ENCODE results near the gene TUBAL3. TPM values are rescaled to one million over a fixed set of nuclear protein-coding genes. Genes with fewer than 3 reads are reported as not detected.

TUBAL3 gene
- total RNA-seq, 3 donors from 2014 or later = 1.6 to 1.9 TPM; not detected in 1

DNA sequence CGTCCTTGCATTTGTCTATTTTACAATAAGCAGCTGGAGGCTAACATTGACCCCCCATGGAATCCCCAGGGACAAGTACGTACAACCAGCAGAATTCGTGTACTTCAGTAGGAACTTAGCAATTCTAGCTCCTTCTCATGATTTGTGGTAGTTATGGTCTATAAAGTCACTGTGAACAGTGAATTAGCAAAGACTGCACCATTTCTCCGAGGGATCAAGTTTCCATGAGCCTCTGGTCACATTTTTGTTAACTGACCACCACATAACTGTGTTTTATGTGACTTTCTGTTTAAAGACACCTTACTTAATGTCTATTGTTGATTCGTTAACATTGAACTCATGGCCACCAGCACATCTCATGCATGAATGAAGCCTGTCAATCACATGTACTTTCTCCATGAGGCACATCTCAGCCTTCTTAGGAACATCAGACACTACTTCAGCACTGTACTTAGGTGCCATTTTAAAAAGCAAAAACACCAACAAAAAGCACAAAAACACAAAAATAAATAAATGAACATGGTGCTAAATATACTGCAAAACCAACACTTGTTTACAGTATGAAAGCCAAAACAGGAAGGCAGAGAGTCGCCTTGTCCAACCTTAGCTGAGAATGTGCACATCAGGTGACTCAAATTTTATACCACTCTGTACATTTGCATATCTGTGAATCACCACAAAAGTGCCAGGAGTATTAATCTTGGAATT, 48.9 kb downstream of the TUBAL3 start:
- Histone ChIP-seq H3K27ac (no peak overlapping the region), H3K4me1 (no peaks in the 10 kb centered on the region), H3K27me3 (no peaks in the 10 kb centered on the region), H3K9me3 (no peaks in the 10 kb centered on the region), H3K36me3 (no peaks in the 10 kb centered on the region), H3K4me3 (no peak overlapping the region)
- no peak for DNase-seq (ENCODE audit: low spot score in 2 of 2)
- TF ChIP-seq POLR2A (IDR thresholded peaks at IDR 0.05) = no peak
- intact Hi-C loops (cut with DNase I; ENCODE audit: low total_unique reads) = no loop called here

GRCh38 chr10:5354068-5354467, 50.6 kb downstream of the TUBAL3 start:
- Histone ChIP-seq H3K36me3 (no peaks in the 10 kb centered on the region), H3K27ac (no peak overlapping the region), H3K9me3 (no peaks in the 10 kb centered on the region), H3K27me3 (no peaks in the 10 kb centered on the region), H3K4me1 (no peaks in the 10 kb centered on the region), H3K4me3 (no peak overlapping the region)
- TF ChIP-seq, protein P1, sequence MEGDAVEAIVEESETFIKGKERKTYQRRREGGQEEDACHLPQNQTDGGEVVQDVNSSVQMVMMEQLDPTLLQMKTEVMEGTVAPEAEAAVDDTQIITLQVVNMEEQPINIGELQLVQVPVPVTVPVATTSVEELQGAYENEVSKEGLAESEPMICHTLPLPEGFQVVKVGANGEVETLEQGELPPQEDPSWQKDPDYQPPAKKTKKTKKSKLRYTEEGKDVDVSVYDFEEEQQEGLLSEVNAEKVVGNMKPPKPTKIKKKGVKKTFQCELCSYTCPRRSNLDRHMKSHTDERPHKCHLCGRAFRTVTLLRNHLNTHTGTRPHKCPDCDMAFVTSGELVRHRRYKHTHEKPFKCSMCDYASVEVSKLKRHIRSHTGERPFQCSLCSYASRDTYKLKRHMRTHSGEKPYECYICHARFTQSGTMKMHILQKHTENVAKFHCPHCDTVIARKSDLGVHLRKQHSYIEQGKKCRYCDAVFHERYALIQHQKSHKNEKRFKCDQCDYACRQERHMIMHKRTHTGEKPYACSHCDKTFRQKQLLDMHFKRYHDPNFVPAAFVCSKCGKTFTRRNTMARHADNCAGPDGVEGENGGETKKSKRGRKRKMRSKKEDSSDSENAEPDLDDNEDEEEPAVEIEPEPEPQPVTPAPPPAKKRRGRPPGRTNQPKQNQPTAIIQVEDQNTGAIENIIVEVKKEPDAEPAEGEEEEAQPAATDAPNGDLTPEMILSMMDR (IDR thresholded peaks at IDR 0.05) = no peak
- TF ChIP-seq POLR2AphosphoS5 (IDR thresholded peaks at IDR 0.05) (no peak), POLR2A (IDR thresholded peaks at IDR 0.05) (no peak)
- intact Hi-C loops (cut with DNase I; ENCODE audit: low total_unique reads) = no loop called here
- DNase-seq (ENCODE audit: low spot score in 2 of 2) = no peak

- H3K27me3 ChIP-seq = no peaks in the 10 kb centered on the region
- TF ChIP-seq, protein P1 (IDR thresholded peaks at IDR 0.05) = no peak
Measured at GRCh38 chr10:5349362-5349761, 55.3 kb downstream of the TUBAL3 start.

GRCh38 chr10:5346881-5347280, 57.7 kb downstream of the TUBAL3 start:
- Histone ChIP-seq H3K27me3 (no peaks in the 10 kb centered on the region), H3K4me3 (no peak overlapping the region), H3K9me3 (no peaks in the 10 kb centered on the region), H3K36me3 (no peaks in the 10 kb centered on the region), H3K4me1 (no peaks in the 10 kb centered on the region), H3K27ac (no peak overlapping the region)
- DNase-seq (ENCODE audit: low spot score in 2 of 2) = no peak
- TF ChIP-seq POLR2AphosphoS5 (IDR thresholded peaks at IDR 0.05) = no peak
- TF ChIP-seq, protein P1 (IDR thresholded peaks at IDR 0.05) = no peak
- TF ChIP-seq POLR2A (IDR thresholded peaks at IDR 0.05) = no peak
- intact Hi-C loops (cut with DNase I; ENCODE audit: low total_unique reads) = no loop called here

More at GRCh38 chr10:5349362-5349761, 55.3 kb downstream of the TUBAL3 start:
- intact Hi-C loops (cut with DNase I; ENCODE audit: low total_unique reads) = no loop called here
- Histone ChIP-seq H3K4me3 (no peak overlapping the region), H3K4me1 (no peaks in the 10 kb centered on the region), H3K27ac (no peak overlapping the region), H3K9me3 (no peaks in the 10 kb centered on the region), H3K36me3 (no peaks in the 10 kb centered on the region)
- DNase-seq (ENCODE audit: low spot score in 2 of 2) = no peak

GRCh38 chr10:5344746-5345145, 59.9 kb downstream of the TUBAL3 start:
- no peaks in the 10 kb centered on the region for H3K27me3 ChIP-seq
- no peaks in the 10 kb centered on the region for H3K36me3 ChIP-seq
- intact Hi-C loops (cut with DNase I; ENCODE audit: low total_unique reads) = no loop called here
- no peaks in the 10 kb centered on the region for H3K4me1 ChIP-seq
- TF ChIP-seq POLR2A (IDR thresholded peaks at IDR 0.05) (no peak), POLR2AphosphoS5 (IDR thresholded peaks at IDR 0.05) (no peak)
- TF ChIP-seq, protein P1 (IDR thresholded peaks at IDR 0.05) = no peak
- no peak overlapping the region for H3K4me3 ChIP-seq
- H3K9me3 ChIP-seq = no peaks in the 10 kb centered on the region
- no peak for DNase-seq (ENCODE audit: low spot score in 2 of 2)
- H3K27ac ChIP-seq = no peak overlapping the region
